T-helper 17 cell (primary cell): Measurements from ENCODE around the gene BCAT1. TPM values are rescaled to one million over a fixed set of nuclear protein-coding genes. Genes with fewer than 3 reads are reported as not detected.

ENCODE experiments used
- ATAC-seq: fragments of 150-1000 bp; cut with Tn5 transposase; 2 replicates; pipeline ENCODE4 v1.10.0; 2021; ENCODE audit warnings: mild to moderate bottlenecking, moderate library complexity
- DNase-seq, 3 donors: peaks; one replicate each; pipeline versions ENCODE4 v3.0.0 to v3.0.0-alpha.2; 2020 to 2021
- H3K9me3 ChIP-seq: one replicate; pipeline ENCODE4 v1.7.0; 2013; ENCODE audit warnings: low read length, mild to moderate bottlenecking; ENCODE audit not compliant: control insufficient read depth, poor library complexity, severe bottlenecking
- H3K27ac Mint-ChIP-seq: one replicate; pipeline ENCODE4 v1.8.0; 2022; ENCODE audit warnings: mild to moderate bottlenecking, moderate library complexity, mixed read lengths
- H3K27me3 Mint-ChIP-seq: one replicate; pipeline ENCODE4 v1.8.0; 2022; ENCODE audit warnings: mixed read lengths
- H3K36me3 Mint-ChIP-seq: one replicate; pipeline ENCODE4 v1.8.0; 2022; ENCODE audit warnings: low read depth, mixed read lengths
- H3K4me1 Mint-ChIP-seq: one replicate; pipeline ENCODE4 v1.8.0; 2022; ENCODE audit warnings: mild to moderate bottlenecking, mixed read lengths
- H3K4me3 Mint-ChIP-seq: one replicate; pipeline ENCODE4 v1.8.0; 2022; ENCODE audit warnings: mild to moderate bottlenecking, moderate library complexity, mixed read lengths
- total RNA-seq, 4 donors: library from RNA in 2 of 4; stranded (reverse) in 2 of 4; gene quantifications; one replicate each; pipeline ENCODE4 v1.2.3 and lab custom pipeline; 2022 to 2026

BCAT1 gene
- total RNA-seq, 2 donors from 2014 or later, result 1.1 to 1.6 TPM

GRCh38 chr12:24898606-24899005 is 50.3 kb downstream of the BCAT1 start:
- ATAC-seq, result no peak
- no peak overlapping the region for H3K27ac Mint-ChIP-seq
- DNase-seq, result no peak
- no peaks in the 10 kb centered on the region for H3K36me3 Mint-ChIP-seq
- peaks cover 40% of the 10 kb centered on the region for H3K27me3 Mint-ChIP-seq
- peaks cover 11% of the 10 kb centered on the region for H3K4me1 Mint-ChIP-seq
- H3K4me3 Mint-ChIP-seq, result no peak overlapping the region
- H3K9me3 ChIP-seq, result no peaks in the 10 kb centered on the region

GRCh38 chr12:24898185-24898584 is 50.7 kb downstream of the BCAT1 start:
- ATAC-seq (no peak), DNase-seq (no peak)
- H3K9me3 ChIP-seq, result no peaks in the 10 kb centered on the region
- no peak overlapping the region for H3K4me3 Mint-ChIP-seq
- peaks cover 8% of the 10 kb centered on the region for H3K4me1 Mint-ChIP-seq
- H3K36me3 Mint-ChIP-seq, result no peaks in the 10 kb centered on the region
- H3K27ac Mint-ChIP-seq, result no peak overlapping the region
- H3K27me3 Mint-ChIP-seq, result peaks cover 40% of the 10 kb centered on the region

- H3K36me3 Mint-ChIP-seq, result no peaks in the 10 kb centered on the region
- H3K27me3 Mint-ChIP-seq, result peaks cover 26% of the 10 kb centered on the region
- H3K9me3 ChIP-seq, result no peaks in the 10 kb centered on the region
- H3K4me3 Mint-ChIP-seq, result no peak overlapping the region
- DNase-seq, result no peak
- no peak for ATAC-seq
- no peaks in the 10 kb centered on the region for H3K4me1 Mint-ChIP-seq
- no peak overlapping the region for H3K27ac Mint-ChIP-seq
Observed at GRCh38 chr12:24896171-24896570, 52.7 kb downstream of the BCAT1 start.

- Mint-ChIP-seq H3K36me3 (no peaks in the 10 kb centered on the region), H3K27ac (no peak overlapping the region), H3K27me3 (peaks cover 21% of the 10 kb centered on the region), H3K4me3 (no peak overlapping the region), H3K4me1 (no peaks in the 10 kb centered on the region)
- no peak for DNase-seq
- H3K9me3 ChIP-seq, result no peaks in the 10 kb centered on the region
- no peak for ATAC-seq
Observed at GRCh38 chr12:24895612-24896011, 53.3 kb downstream of the BCAT1 start.

GRCh38 chr12:24894879-24895278 is 54.0 kb downstream of the BCAT1 start:
- DNase-seq, result no peak
- ATAC-seq, result no peak
- H3K27ac Mint-ChIP-seq, result no peak overlapping the region

GRCh38 chr12:24890048-24890803 is 58.7 kb downstream of the BCAT1 start:
- no peak for ATAC-seq
- Mint-ChIP-seq H3K27me3 (peaks cover 9% of the 10 kb centered on the region), H3K36me3 (no peaks in the 10 kb centered on the region), H3K4me3 (no peak overlapping the region), H3K4me1 (no peaks in the 10 kb centered on the region), H3K27ac (no peak overlapping the region)
- no peak for DNase-seq
- H3K9me3 ChIP-seq, result no peaks in the 10 kb centered on the region

More at GRCh38 chr12:24894879-24895278, 54.0 kb downstream of the BCAT1 start:
- no peaks in the 10 kb centered on the region for H3K9me3 ChIP-seq
- H3K36me3 Mint-ChIP-seq, result no peaks in the 10 kb centered on the region
- H3K4me3 Mint-ChIP-seq, result no peak overlapping the region
- peaks cover 21% of the 10 kb centered on the region for H3K27me3 Mint-ChIP-seq
- H3K4me1 Mint-ChIP-seq, result no peaks in the 10 kb centered on the region

GRCh38 chr12:24889411-24889810 is 59.5 kb downstream of the BCAT1 start:
- H3K4me3 Mint-ChIP-seq, result no peak overlapping the region
- no peaks in the 10 kb centered on the region for H3K4me1 Mint-ChIP-seq
- no peaks in the 10 kb centered on the region for H3K36me3 Mint-ChIP-seq
- DNase-seq, result no peak
- H3K27me3 Mint-ChIP-seq, result peaks cover 6% of the 10 kb centered on the region
- ATAC-seq, result no peak
- no peak overlapping the region for H3K27ac Mint-ChIP-seq
- no peaks in the 10 kb centered on the region for H3K9me3 ChIP-seq

GRCh38 chr12:24888813-24889212 is 60.1 kb downstream of the BCAT1 start:
- H3K4me3 Mint-ChIP-seq, result no peak overlapping the region
- H3K27me3 Mint-ChIP-seq, result no peaks in the 10 kb centered on the region
- H3K36me3 Mint-ChIP-seq, result no peaks in the 10 kb centered on the region
- no peaks in the 10 kb centered on the region for H3K9me3 ChIP-seq
- H3K4me1 Mint-ChIP-seq, result no peaks in the 10 kb centered on the region
- DNase-seq, result no peak
- no peak for ATAC-seq
- H3K27ac Mint-ChIP-seq, result no peak overlapping the region

- H3K9me3 ChIP-seq, result no peaks in the 10 kb centered on the region
- Mint-ChIP-seq H3K4me1 (no peaks in the 10 kb centered on the region), H3K36me3 (no peaks in the 10 kb centered on the region), H3K4me3 (no peak overlapping the region), H3K27me3 (no peaks in the 10 kb centered on the region), H3K27ac (no peak overlapping the region)
- DNase-seq, result no peak
- no peak for ATAC-seq
Observed at GRCh38 chr12:24884911-24885310, 64.0 kb downstream of the BCAT1 start.

- H3K27me3 Mint-ChIP-seq, result no peaks in the 10 kb centered on the region
Observed at GRCh38 chr12:24881724-24882371, 67.1 kb downstream of the BCAT1 start.

GRCh38 chr12:24881227-24881626 is 67.7 kb downstream of the BCAT1 start:
- DNase-seq, result no peak
- H3K9me3 ChIP-seq, result no peaks in the 10 kb centered on the region
- Mint-ChIP-seq H3K27ac (no peak overlapping the region), H3K4me3 (no peak overlapping the region), H3K4me1 (peaks cover 3% of the 10 kb centered on the region), H3K27me3 (no peaks in the 10 kb centered on the region), H3K36me3 (no peaks in the 10 kb centered on the region)
- ATAC-seq, result no peak

More at GRCh38 chr12:24881724-24882371, 67.1 kb downstream of the BCAT1 start:
- no peak overlapping the region for H3K4me3 Mint-ChIP-seq
- peaks cover 3% of the 10 kb centered on the region for H3K4me1 Mint-ChIP-seq
- no peak for ATAC-seq
- no peak overlapping the region for H3K27ac Mint-ChIP-seq
- no peaks in the 10 kb centered on the region for H3K9me3 ChIP-seq
- no peaks in the 10 kb centered on the region for H3K36me3 Mint-ChIP-seq
- DNase-seq, result no peak

GRCh38 chr12:24880732-24881131 is 68.2 kb downstream of the BCAT1 start:
- no peaks in the 10 kb centered on the region for H3K9me3 ChIP-seq
- Mint-ChIP-seq H3K4me3 (no peak overlapping the region), H3K4me1 (peaks cover 3% of the 10 kb centered on the region), H3K36me3 (no peaks in the 10 kb centered on the region), H3K27ac (no peak overlapping the region), H3K27me3 (no peaks in the 10 kb centered on the region)
- no peak for DNase-seq
- ATAC-seq, result no peak

- Mint-ChIP-seq H3K27ac (no peak overlapping the region), H3K4me3 (no peak overlapping the region), H3K4me1 (peaks cover 3% of the 10 kb centered on the region), H3K36me3 (no peaks in the 10 kb centered on the region), H3K27me3 (no peaks in the 10 kb centered on the region)
- no peak for ATAC-seq
- no peaks in the 10 kb centered on the region for H3K9me3 ChIP-seq
- DNase-seq, result no peak
Observed at GRCh38 chr12:24879644-24880043, 69.3 kb downstream of the BCAT1 start.

- no peaks in the 10 kb centered on the region for H3K9me3 ChIP-seq
- ATAC-seq, result no peak
- Mint-ChIP-seq H3K27me3 (peaks cover 5% of the 10 kb centered on the region), H3K36me3 (no peaks in the 10 kb centered on the region), H3K4me3 (no peak overlapping the region), H3K27ac (no peak overlapping the region), H3K4me1 (peaks cover 3% of the 10 kb centered on the region)
- DNase-seq, result no peak
Observed at GRCh38 chr12:24875014-24875413, 73.9 kb downstream of the BCAT1 start.
